Measurements from ENCODE around the gene C16orf78.

C16orf78 gene

GRCh38 chr16:49373504-49373903 lies at the start of gene C16orf78:
C16orf78 (plus strand) TSS chr16:49373804; CDS start chr16:49373940, 136 bp downstream.
- DNase-seq (ENCODE audit: extremely low spot score) = no peak
- POLR2A ChIA-PET = no interaction called here
- CTCF ChIA-PET = no interaction called here
- TF ChIP-seq CTCF (IDR thresholded peaks at IDR 0.05; ENCODE audit: control extremely low read depth, extremely low read depth, low read depth, missing control alignments) = no peak

GRCh38 chr16:49324703-49325102 lies 48.9 kb upstream of the C16orf78 start:
- no peak for TF ChIP-seq CTCF (IDR thresholded peaks at IDR 0.05; ENCODE audit: control extremely low read depth, extremely low read depth, low read depth, missing control alignments)
- no peak for DNase-seq (ENCODE audit: extremely low spot score)
- ChIA-PET POLR2A (no interaction called here), CTCF (no interaction called here)

GRCh38 chr16:49327466-49327865 lies 46.1 kb upstream of the C16orf78 start:
- no peak for TF ChIP-seq CTCF (IDR thresholded peaks at IDR 0.05; ENCODE audit: control extremely low read depth, extremely low read depth, low read depth, missing control alignments)
- POLR2A ChIA-PET = no interaction called here
- CTCF ChIA-PET = no interaction called here
- no peak for DNase-seq (ENCODE audit: extremely low spot score)

GRCh38 chr16:49328325-49328724 lies 45.3 kb upstream of the C16orf78 start:
- no peak for TF ChIP-seq CTCF (IDR thresholded peaks at IDR 0.05; ENCODE audit: control extremely low read depth, extremely low read depth, low read depth, missing control alignments)
- DNase-seq (ENCODE audit: extremely low spot score) = no peak
- CTCF ChIA-PET = no interaction called here
- POLR2A ChIA-PET = no interaction called here

DNA sequence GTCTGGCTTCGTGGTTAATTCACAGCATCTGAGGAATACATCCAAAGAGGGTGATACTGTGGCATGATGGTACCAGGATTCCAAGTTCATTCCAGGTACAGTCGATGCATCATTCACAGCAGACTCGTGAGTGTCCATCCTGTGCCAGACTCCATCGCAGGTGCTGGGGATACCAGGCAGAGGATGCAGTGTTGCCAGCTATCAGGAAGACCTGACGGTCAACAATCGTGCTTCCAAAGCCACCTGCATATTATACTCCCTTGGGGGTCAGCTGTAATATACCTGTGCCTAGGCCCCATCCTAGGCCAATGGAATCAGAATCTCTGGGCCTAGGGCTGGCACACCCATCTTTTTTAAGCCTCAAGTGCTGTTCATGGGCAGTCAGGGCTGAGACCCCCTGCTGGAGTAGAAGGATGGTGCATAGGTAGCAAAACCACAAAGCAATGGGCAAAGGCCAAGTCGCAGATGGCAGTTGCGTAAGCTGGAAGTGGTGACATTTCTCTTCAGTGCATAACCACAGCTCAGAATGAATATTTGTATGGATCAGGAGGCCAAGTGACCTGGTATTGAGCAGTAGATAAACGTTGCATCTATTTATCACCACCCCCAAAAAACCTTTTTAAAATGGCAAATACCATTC lies 42.9 kb upstream of the C16orf78 start:
- no peak for DNase-seq (ENCODE audit: extremely low spot score)
- no peak for TF ChIP-seq CTCF (IDR thresholded peaks at IDR 0.05; ENCODE audit: control extremely low read depth, extremely low read depth, low read depth, missing control alignments)
- ChIA-PET POLR2A (no interaction called here), CTCF (no interaction called here)

- TF ChIP-seq CTCF (IDR thresholded peaks at IDR 0.05; ENCODE audit: control extremely low read depth, extremely low read depth, low read depth, missing control alignments) = no peak
- ChIA-PET POLR2A (no interaction called here), CTCF (interaction anchor here (2.8 kb wide), 1 partner anchor 10 kb away, joined by 11 read pairs; no protein-coding TSS in a partner anchor)
- no peak for DNase-seq (ENCODE audit: extremely low spot score)
These were observed 40.9 kb upstream of the C16orf78 start for GRCh38 chr16:49332589-49333258.

Data from GM10248 (cell line).